OCI-LY7 (cell line): ENCODE measurements around the gene KIF26A.
A peak's percentile ranks its signal among the peaks of the same experiment; 100 is the strongest.

Experiments used
- EZH2phosphoT487 ChIP-seq: fragments of 200-600 bp; sonication (generic); IDR thresholded peaks from 2 replicates; pipeline ENCODE4 v1.6.1; 2018; ENCODE audit warnings: low read depth, borderline replicate concordance, mild to moderate bottlenecking, mixed run types, antibody characterized with exemption, low read length, moderate library complexity, mixed read lengths
- TF ChIP-seq, protein P1 (sequence below): fragments of 200-600 bp; sonication (generic); conservative IDR thresholded peaks from 2 replicates; pipeline ENCODE4 v1.5.1; 2014; ENCODE audit warnings: mild to moderate bottlenecking, antibody characterized with exemption, low read length, moderate library complexity, mixed read lengths

DNA sequence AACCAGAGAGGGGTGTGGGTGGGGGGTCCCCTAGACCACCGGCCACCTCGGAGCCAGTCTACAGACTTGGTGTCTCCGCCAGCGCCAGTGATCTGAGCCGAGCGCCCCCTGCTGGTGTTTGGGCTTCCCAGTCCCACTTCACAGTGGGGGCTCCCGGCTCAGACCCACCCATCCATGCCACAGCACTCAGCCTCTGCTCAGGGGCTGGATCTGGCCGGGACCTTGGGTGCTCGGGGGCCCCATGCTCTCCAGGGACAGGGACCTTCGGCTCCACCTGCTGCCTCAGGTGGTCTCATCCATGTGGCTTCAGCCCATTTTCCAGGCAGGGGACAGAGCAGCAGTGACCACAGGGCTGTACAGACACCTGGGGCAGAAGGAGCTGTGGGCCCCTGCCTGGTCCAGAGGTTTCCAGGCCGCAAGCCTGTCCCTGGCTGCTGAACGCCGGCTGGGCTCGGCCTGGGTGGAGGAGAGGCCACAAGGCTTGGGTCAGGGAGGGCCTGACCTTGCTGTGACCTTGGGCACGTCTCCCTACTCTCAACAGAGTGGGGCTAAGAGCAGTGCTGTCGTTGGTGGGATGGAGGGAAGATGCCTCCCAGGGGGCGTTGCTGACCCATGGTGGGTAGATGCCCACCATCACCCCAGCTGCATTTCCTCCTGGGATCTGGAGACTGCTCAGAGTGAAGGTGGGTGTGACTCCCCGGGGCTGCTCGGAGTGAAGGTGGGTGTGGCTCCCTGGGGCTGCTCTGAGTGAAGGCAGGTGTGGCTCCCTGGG, 86.3 kb downstream of the KIF26A start:
- TF ChIP-seq, protein P1, sequence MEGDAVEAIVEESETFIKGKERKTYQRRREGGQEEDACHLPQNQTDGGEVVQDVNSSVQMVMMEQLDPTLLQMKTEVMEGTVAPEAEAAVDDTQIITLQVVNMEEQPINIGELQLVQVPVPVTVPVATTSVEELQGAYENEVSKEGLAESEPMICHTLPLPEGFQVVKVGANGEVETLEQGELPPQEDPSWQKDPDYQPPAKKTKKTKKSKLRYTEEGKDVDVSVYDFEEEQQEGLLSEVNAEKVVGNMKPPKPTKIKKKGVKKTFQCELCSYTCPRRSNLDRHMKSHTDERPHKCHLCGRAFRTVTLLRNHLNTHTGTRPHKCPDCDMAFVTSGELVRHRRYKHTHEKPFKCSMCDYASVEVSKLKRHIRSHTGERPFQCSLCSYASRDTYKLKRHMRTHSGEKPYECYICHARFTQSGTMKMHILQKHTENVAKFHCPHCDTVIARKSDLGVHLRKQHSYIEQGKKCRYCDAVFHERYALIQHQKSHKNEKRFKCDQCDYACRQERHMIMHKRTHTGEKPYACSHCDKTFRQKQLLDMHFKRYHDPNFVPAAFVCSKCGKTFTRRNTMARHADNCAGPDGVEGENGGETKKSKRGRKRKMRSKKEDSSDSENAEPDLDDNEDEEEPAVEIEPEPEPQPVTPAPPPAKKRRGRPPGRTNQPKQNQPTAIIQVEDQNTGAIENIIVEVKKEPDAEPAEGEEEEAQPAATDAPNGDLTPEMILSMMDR, result peak; percentile 82
- TF ChIP-seq EZH2phosphoT487, result no peak
